ENCODE measurements around the gene APOC1. TPM values are rescaled to one million over a fixed set of nuclear protein-coding genes. Genes with fewer than 3 reads are reported as not detected.

Gene APOC1
- polyA plus RNA-seq, 1 of the 3 experiments (the other 2 are of a cell fraction), result 2.7 TPM

DNA sequence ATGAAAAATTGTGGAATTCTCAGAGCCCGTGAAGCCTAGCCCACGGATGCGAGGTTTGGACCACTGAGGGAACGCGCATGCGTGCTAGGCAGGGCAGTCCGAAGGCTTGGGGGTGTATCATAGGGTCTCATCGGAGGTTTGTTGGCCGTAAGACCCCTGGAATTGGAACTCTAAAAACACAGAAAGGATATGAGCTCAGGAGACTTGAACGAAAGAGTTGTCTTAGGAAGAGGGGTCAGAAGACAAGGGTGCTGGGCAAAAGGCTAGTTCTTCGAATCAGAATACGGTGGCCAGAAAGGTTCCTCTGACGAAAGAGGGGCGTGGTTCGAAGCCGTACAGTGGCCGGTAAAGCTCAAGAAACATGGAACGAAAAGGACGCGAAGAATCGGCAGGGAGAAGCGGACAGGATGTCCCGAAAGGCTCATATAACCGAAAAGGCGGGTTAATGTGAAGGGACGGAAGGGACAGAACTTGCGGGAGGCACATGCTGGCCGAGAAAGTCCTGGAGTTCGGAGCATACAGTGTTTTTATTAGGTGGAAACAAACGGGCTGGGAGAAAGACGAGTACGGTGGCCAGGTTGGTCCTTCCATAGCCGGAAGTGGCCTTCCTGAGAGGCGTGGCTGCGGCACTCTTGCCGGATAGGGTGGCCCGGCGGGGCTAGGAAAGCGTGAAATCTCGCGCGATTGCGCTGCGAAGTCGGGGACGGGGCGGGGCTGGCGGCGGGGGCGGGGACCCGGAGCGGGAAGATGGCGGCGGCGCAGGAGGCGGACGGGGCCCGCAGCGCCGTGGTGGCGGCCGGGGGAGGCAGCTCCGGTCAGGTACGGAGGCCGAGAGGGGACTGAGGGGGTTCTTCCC lies 40.5 kb downstream of the APOC1 start, which contains the start of gene CLPTM1:
Gene CLPTM1 (plus strand): TSS at position 732 of the 856 bp plus-strand sequence. CDS start 16 bp downstream, at position 748.
- POLR2A ChIA-PET, result interaction anchor here (0.9 to 1.6 kb wide), 3 partner anchors 40 to 84 kb away, joined by 4 to 9 read pairs (median 4); partner anchors contain the start of genes APOC1, CLASRP and TOMM40
- Histone ChIP-seq H3K9me3 (no peaks in the 10 kb centered on the region), H3K36me3 (replicated peaks in 1 of 2; ENCODE audit: control insufficient read depth in 1 of 2, insufficient read depth in 2 of 2, low read length in 1 of 2) (peaks cover 2 to 6% of the 10 kb centered on the region in 2 experiments), H3K4me3 (ENCODE audit: low read depth in 2 of 2, low read length in 1 of 2) (peak within 1 kb of the TSS; percentile 93 to 99), H3K27me3 (ENCODE audit: insufficient read depth) (no peaks in the 10 kb centered on the region), H3K79me2 (ENCODE audit: insufficient read depth) (peaks cover 50% of the 10 kb centered on the region), H3K27ac (ENCODE audit: low read depth in 2 of 2, low read length in 1 of 2) (peak within 1 kb of the TSS; percentile 94 to 98), H3K4me1 (ENCODE audit: control insufficient read depth in 1 of 2, insufficient read depth in 2 of 2, low read depth in 1 of 2, low read length in 1 of 2) (peaks cover 0 to 25% of the 10 kb centered on the region in 2 experiments; a peak in 2 of 4 replicates), H4K20me1 (ENCODE audit: insufficient read depth) (peaks cover 42% of the 10 kb centered on the region), H3K4me2 (peak within 1 kb of the TSS; percentile 93), H3K9ac (peak within 1 kb of the TSS; percentile 82), H3F3A (replicated peaks; ENCODE audit: insufficient read depth) (peaks cover 10% of the 10 kb centered on the region), H2AFZ (ENCODE audit: low read depth) (peak within 1 kb of the TSS; percentile 80), H3K9me2 (no peaks in the 10 kb centered on the region)
- CTCF ChIA-PET, result interaction anchor here (0.7 to 10.2 kb wide), 5 partner anchors 9 to 105 kb away, joined by 3 to 131 read pairs (median 3); partner anchors contain the start of genes APOC2 and APOE
- WGBS (ENCODE audit: low lambda C conversion rate), result under 1% methylated on average over 49 of the region's 65 CpGs
- peak; percentile 98 for DNase-seq
- 0 out of 2 replicates have a peak, but pooled peaks have one; percentile 13 for TF ChIP-seq USF1 (IDR thresholded peaks at IDR 0.05; ENCODE audit: borderline replicate concordance, low read depth)
- no peak for TF ChIP-seq RFX5 (IDR thresholded peaks at IDR 0.05; ENCODE audit: low read length)
- peak; percentile 86 for TF ChIP-seq YY1 (IDR thresholded peaks at IDR 0.05; ENCODE audit: low read depth)
- TF ChIP-seq GABPA (IDR thresholded peaks at IDR 0.05; ENCODE audit: low read depth), result peak; percentile 76
- TF ChIP-seq RCOR1 (IDR thresholded peaks at IDR 0.05; ENCODE audit: low read length), result no peak
- peak; percentile 51; the same call in 1 of the 2 replicates for TF ChIP-seq SIN3A (IDR thresholded peaks at IDR 0.05; ENCODE audit: borderline replicate concordance, low read depth, low read length)
- TF ChIP-seq CTCF (IDR thresholded peaks at IDR 0.05), result no peak
- TF ChIP-seq EZH2phosphoT487 (IDR thresholded peaks at IDR 0.05; ENCODE audit: borderline replicate concordance, low read depth), result no peak
- TF ChIP-seq CHD2 (IDR thresholded peaks at IDR 0.05; ENCODE audit: low read length, partially characterized antibody), result peak; percentile 99
- TF ChIP-seq IRF3 (IDR thresholded peaks at IDR 0.05; ENCODE audit: low read depth, low read length), result no peak
- TF ChIP-seq FOSL2 (IDR thresholded peaks at IDR 0.05; ENCODE audit: borderline replicate concordance, low read depth), result no peak
- TF ChIP-seq TEAD4 (IDR thresholded peaks at IDR 0.05; ENCODE audit: borderline replicate concordance, insufficient read depth), result no peak
- TF ChIP-seq POLR2AphosphoS5 (IDR thresholded peaks at IDR 0.05; ENCODE audit: low read depth, low read length), result peak; percentile 88
- TF ChIP-seq JUND (IDR thresholded peaks at IDR 0.05), result no peak
- TF ChIP-seq, protein P1, sequence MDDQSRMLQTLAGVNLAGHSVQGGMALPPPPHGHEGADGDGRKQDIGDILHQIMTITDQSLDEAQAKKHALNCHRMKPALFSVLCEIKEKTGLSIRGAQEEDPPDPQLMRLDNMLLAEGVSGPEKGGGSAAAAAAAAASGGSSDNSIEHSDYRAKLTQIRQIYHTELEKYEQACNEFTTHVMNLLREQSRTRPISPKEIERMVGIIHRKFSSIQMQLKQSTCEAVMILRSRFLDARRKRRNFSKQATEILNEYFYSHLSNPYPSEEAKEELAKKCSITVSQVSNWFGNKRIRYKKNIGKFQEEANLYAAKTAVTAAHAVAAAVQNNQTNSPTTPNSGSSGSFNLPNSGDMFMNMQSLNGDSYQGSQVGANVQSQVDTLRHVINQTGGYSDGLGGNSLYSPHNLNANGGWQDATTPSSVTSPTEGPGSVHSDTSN (IDR thresholded peaks at IDR 0.05), result 0 out of 2 replicates have a peak, but pooled peaks have one; percentile 19
- no peak for TF ChIP-seq SMC3 (IDR thresholded peaks at IDR 0.05; ENCODE audit: low read depth, low read length)
- TF ChIP-seq NFIC (IDR thresholded peaks at IDR 0.05; ENCODE audit: borderline replicate concordance), result no peak
- no peak for TF ChIP-seq MEF2A (IDR thresholded peaks at IDR 0.05; ENCODE audit: borderline replicate concordance, low read depth)
- peak; percentile 86 for TF ChIP-seq TAF1 (IDR thresholded peaks at IDR 0.05; ENCODE audit: borderline replicate concordance, low read depth, low read length)
- peak; percentile 75; the same call in 1 of the 2 replicates for TF ChIP-seq MAX (IDR thresholded peaks at IDR 0.05; ENCODE audit: low read depth)
- TF ChIP-seq RXRA (IDR thresholded peaks at IDR 0.05; ENCODE audit: borderline replicate concordance, low read depth), result no peak
- TF ChIP-seq MXI1 (IDR thresholded peaks at IDR 0.05; ENCODE audit: low read depth, low read length), result peak; percentile 51
- TF ChIP-seq RAD21 (IDR thresholded peaks at IDR 0.05; ENCODE audit: low read length), result no peak
- no peak for TF ChIP-seq FOXJ3 (CRISPR knock-in tag; IDR thresholded peaks at IDR 0.05)
